Uterus (tissue), 2 donors: ENCODE measurements around the gene CREB3L2.

Experiments
- CTCF ChIP-seq, 4 experiments: fragments of 200-600 bp in 2 of 4; fragments of 450-650 bp in 2 of 4; sonication (generic) in 2 of 4; IDR thresholded peaks; one replicate each; pipeline ENCODE4 v1.5.1; 2016 to 2019; ENCODE audit warnings: antibody characterized with exemption in 4 of 4, mild to moderate bottlenecking in 2 of 4, moderate library complexity in 1 of 4
- POLR2A ChIP-seq, 2 donors: fragments of 450-650 bp; IDR thresholded peaks; one replicate each; pipeline ENCODE4 v1.6.1; 2016; ENCODE audit warnings: antibody characterized with exemption in 2 of 2, mild to moderate bottlenecking in 1 of 2, moderate library complexity in 1 of 2

- TF ChIP-seq CTCF (IDR thresholded peaks at IDR 0.05) (no peak), POLR2A (IDR thresholded peaks at IDR 0.05) (no peak)
These were observed 21.9 kb upstream of the CREB3L2 start for GRCh38 chr7:138023618-138024342.
